Measurements from ENCODE around the gene RFXAP. TPM values are rescaled to one million over a fixed set of nuclear protein-coding genes. Genes with fewer than 3 reads are reported as not detected.

Gene RFXAP
- polyA plus RNA-seq, 1 of the 3 experiments (the other 2 are of a cell fraction) = 4.1 TPM

GRCh38 chr13:36839981-36840380 lies 21.0 kb downstream of the RFXAP start:
- ChIA-PET CTCF (interaction anchor here (0.9 to 2.3 kb wide), 3 partner anchors 8 to 420 kb away, joined by 4 to 7 read pairs (median 4); no protein-coding TSS in a partner anchor), POLR2A (no interaction called here)
- Histone ChIP-seq H3K36me3 (replicated peaks in 1 of 2; ENCODE audit: control insufficient read depth in 1 of 2, insufficient read depth in 2 of 2, low read length in 1 of 2) (peaks cover 0 to 15% of the 10 kb centered on the region in 2 experiments), H3F3A (replicated peaks; ENCODE audit: insufficient read depth) (peaks cover 13% of the 10 kb centered on the region), H3K9me2 (no peaks in the 10 kb centered on the region), H3K27ac (ENCODE audit: low read depth in 2 of 2, low read length in 1 of 2) (no peak overlapping the region), H3K9me3 (no peaks in the 10 kb centered on the region), H4K20me1 (ENCODE audit: insufficient read depth) (no peaks in the 10 kb centered on the region), H2AFZ (ENCODE audit: low read depth) (no peak overlapping the region), H3K4me3 (ENCODE audit: low read depth in 2 of 2, low read length in 1 of 2) (no peak overlapping the region), H3K27me3 (ENCODE audit: insufficient read depth) (no peaks in the 10 kb centered on the region), H3K4me1 (ENCODE audit: control insufficient read depth in 1 of 2, insufficient read depth in 2 of 2, low read depth in 1 of 2, low read length in 1 of 2) (peaks cover 0 to 5% of the 10 kb centered on the region in 2 experiments; a peak in 1 of 4 replicates), H3K9ac (no peak overlapping the region), H3K79me2 (ENCODE audit: insufficient read depth) (no peaks in the 10 kb centered on the region), H3K4me2 (no peak overlapping the region)
- no peak for TF ChIP-seq JUND (IDR thresholded peaks at IDR 0.05)
- no peak for TF ChIP-seq RXRA (IDR thresholded peaks at IDR 0.05; ENCODE audit: borderline replicate concordance, low read depth)
- no peak for TF ChIP-seq NFIC (IDR thresholded peaks at IDR 0.05; ENCODE audit: borderline replicate concordance)
- TF ChIP-seq CTCF (IDR thresholded peaks at IDR 0.05) = no peak
- no peak for TF ChIP-seq EZH2phosphoT487 (IDR thresholded peaks at IDR 0.05; ENCODE audit: borderline replicate concordance, low read depth)
- TF ChIP-seq RFX5 (IDR thresholded peaks at IDR 0.05; ENCODE audit: low read length) = no peak
- TF ChIP-seq MAX (IDR thresholded peaks at IDR 0.05; ENCODE audit: low read depth) = no peak
- TF ChIP-seq ZBTB33 (IDR thresholded peaks at IDR 0.05; ENCODE audit: borderline replicate concordance, low read depth) = no peak
- TF ChIP-seq TAF1 (IDR thresholded peaks at IDR 0.05; ENCODE audit: borderline replicate concordance, low read depth, low read length) = no peak
- 96% methylated on average over 12 of the region's 12 CpGs for WGBS (ENCODE audit: low lambda C conversion rate)
- DNase-seq = no peak

- 82% methylated on average over 3 of the region's 3 CpGs for WGBS (ENCODE audit: low lambda C conversion rate)
- H3K4me1 ChIP-seq (ENCODE audit: control insufficient read depth in 1 of 2, insufficient read depth in 2 of 2, low read depth in 1 of 2, low read length in 1 of 2) = peaks cover 0 to 5% of the 10 kb centered on the region in 2 experiments; a peak in 1 of 4 replicates
- H3K9me2 ChIP-seq = no peaks in the 10 kb centered on the region
- H4K20me1 ChIP-seq (ENCODE audit: insufficient read depth) = no peaks in the 10 kb centered on the region
- H3K9ac ChIP-seq = no peak overlapping the region
- ChIA-PET POLR2A (interaction anchor here (0.6 kb wide), 1 partner anchor 29 kb away, joined by 3 read pairs; no protein-coding TSS in a partner anchor), CTCF (interaction anchor here (0.9 to 2.0 kb wide), 8 partner anchors 11 to 421 kb away, joined by 3 to 6 read pairs (median 4); no protein-coding TSS in a partner anchor)
- H3K27me3 ChIP-seq (ENCODE audit: insufficient read depth) = no peaks in the 10 kb centered on the region
- no peak for DNase-seq
- H3K9me3 ChIP-seq = no peaks in the 10 kb centered on the region
- no peak overlapping the region for H3K4me2 ChIP-seq
- peaks cover 0 to 15% of the 10 kb centered on the region in 2 experiments for H3K36me3 ChIP-seq (replicated peaks in 1 of 2; ENCODE audit: control insufficient read depth in 1 of 2, insufficient read depth in 2 of 2, low read length in 1 of 2)
- H3K79me2 ChIP-seq (ENCODE audit: insufficient read depth) = no peaks in the 10 kb centered on the region
- H3F3A ChIP-seq (replicated peaks; ENCODE audit: insufficient read depth) = peaks cover 13% of the 10 kb centered on the region
- H2AFZ ChIP-seq (ENCODE audit: low read depth) = no peak overlapping the region
- H3K27ac ChIP-seq (ENCODE audit: low read depth in 2 of 2, low read length in 1 of 2) = no peak overlapping the region
- H3K4me3 ChIP-seq (ENCODE audit: low read depth in 2 of 2, low read length in 1 of 2) = no peak overlapping the region
- TF ChIP-seq GATA2 (CRISPR knock-in tag; IDR thresholded peaks at IDR 0.05) (no peak), MEF2A (IDR thresholded peaks at IDR 0.05; ENCODE audit: borderline replicate concordance, low read depth) (no peak), USF1 (IDR thresholded peaks at IDR 0.05; ENCODE audit: borderline replicate concordance, low read depth) (no peak), POLR2AphosphoS5 (IDR thresholded peaks at IDR 0.05; ENCODE audit: low read depth, low read length) (no peak), FOXJ3 (CRISPR knock-in tag; IDR thresholded peaks at IDR 0.05) (no peak), ZBTB33 (IDR thresholded peaks at IDR 0.05; ENCODE audit: borderline replicate concordance, low read depth) (no peak), SMC3 (IDR thresholded peaks at IDR 0.05; ENCODE audit: low read depth, low read length) (no peak), FOXM1 (IDR thresholded peaks at IDR 0.05; ENCODE audit: low read depth) (no peak), IRF3 (IDR thresholded peaks at IDR 0.05; ENCODE audit: low read depth, low read length) (no peak), TEAD4 (IDR thresholded peaks at IDR 0.05; ENCODE audit: borderline replicate concordance, insufficient read depth) (no peak), FOSL2 (IDR thresholded peaks at IDR 0.05; ENCODE audit: borderline replicate concordance, low read depth) (no peak), ELF1 (IDR thresholded peaks at IDR 0.05) (no peak)
Measured at GRCh38 chr13:36840718-36841250, 21.8 kb downstream of the RFXAP start.
